Keratinocyte (primary cell): ENCODE data around the gene ZMYND8. TPM values are rescaled to one million over a fixed set of nuclear protein-coding genes. Genes with fewer than 3 reads are reported as not detected.

Source experiments
- DNase-seq: peaks from one replicate; pipeline ENCODE4 v3.0.0-alpha.2; 2011; ENCODE audit warnings: low read depth, missing footprints, low spot score
- FAIRE-seq: peaks from 2 replicates; lab custom pipeline; 2011; peaks lifted over from hg19 to GRCh38; lab: Jason Lieb, UNC
- H2AFZ ChIP-seq: 2 replicates; pipeline ENCODE4 v1.6.0; 2012; ENCODE audit warnings: low read length, control low read depth, inconsistent platforms; ENCODE audit not compliant: control insufficient read depth
- H3K27ac ChIP-seq: 2 replicates; pipeline ENCODE4 v1.5.1; 2011; ENCODE audit warnings: low read length; ENCODE audit not compliant: control insufficient read depth, insufficient read depth
- H3K27me3 ChIP-seq: 3 replicates; pipeline ENCODE4 v1.6.0; 2011; ENCODE audit warnings: low read length; ENCODE audit not compliant: control insufficient read depth, insufficient read depth; ENCODE audit errors: extremely low read depth
- H3K36me3 ChIP-seq, 2 experiments: 2 replicates in 1 of 2; 3 replicates in 1 of 2; pipeline ENCODE4 v1.5.1; 2011; ENCODE audit warnings: low read length in 2 of 2, mild to moderate bottlenecking in 1 of 2; ENCODE audit not compliant: control insufficient read depth in 2 of 2, insufficient read depth in 2 of 2; ENCODE audit errors: extremely low read depth in 1 of 2
- H3K4me1 ChIP-seq: 3 replicates; pipeline ENCODE4 v1.5.1; 2011; ENCODE audit warnings: low read length; ENCODE audit not compliant: control insufficient read depth, insufficient read depth; ENCODE audit errors: extremely low read depth
- H3K4me2 ChIP-seq: 3 replicates; pipeline ENCODE4 v1.6.0; 2011; ENCODE audit warnings: low read depth, low read length; ENCODE audit not compliant: control insufficient read depth, insufficient read depth; ENCODE audit errors: extremely low read depth
- H3K4me3 ChIP-seq, 3 experiments: fragments of 200-600 bp in 1 of 3; sonication (generic) in 1 of 3; 2 replicates in 2 of 3; 3 replicates in 1 of 3; pipeline ENCODE4 v1.5.1; 2011 to 2016; ENCODE audit warnings: low read length in 3 of 3, mild to moderate bottlenecking in 3 of 3, control low read depth in 2 of 3, inconsistent platforms in 1 of 3, low read depth in 1 of 3, mixed read lengths in 1 of 3, mixed run types in 1 of 3, moderate library complexity in 1 of 3; ENCODE audit not compliant: control insufficient read depth in 2 of 3, insufficient read depth in 2 of 3; ENCODE audit errors: extremely low read depth in 1 of 3
- H3K79me2 ChIP-seq: 2 replicates; pipeline ENCODE4 v1.6.0; 2012; ENCODE audit warnings: low read length; ENCODE audit not compliant: control insufficient read depth, insufficient read depth
- H3K9ac ChIP-seq: 3 replicates; pipeline ENCODE4 v1.6.0; 2011; ENCODE audit warnings: low read length; ENCODE audit not compliant: control insufficient read depth, insufficient read depth; ENCODE audit errors: extremely low read depth
- H3K9me1 ChIP-seq: 3 replicates; pipeline ENCODE4 v1.6.0; 2011; ENCODE audit warnings: low read length; ENCODE audit not compliant: control insufficient read depth, insufficient read depth; ENCODE audit errors: extremely low read depth
- H3K9me3 ChIP-seq: 2 replicates; pipeline ENCODE4 v1.5.1; 2012; ENCODE audit warnings: low read depth, low read length; ENCODE audit not compliant: control insufficient read depth
- H4K20me1 ChIP-seq: 3 replicates; pipeline ENCODE4 v1.6.0; 2011; ENCODE audit warnings: low read length; ENCODE audit not compliant: control insufficient read depth, insufficient read depth; ENCODE audit errors: extremely low read depth
- CTCF ChIP-seq, 3 experiments: IDR thresholded peaks in 1 of 3; conservative IDR thresholded peaks in 1 of 3; optimal IDR thresholded peaks in 1 of 3; 2 replicates in 2 of 3; 3 replicates in 1 of 3; pipeline versions ENCODE3 to v1.5.1; 2011; ENCODE audit warnings: low read length in 3 of 3, mild to moderate bottlenecking in 3 of 3, moderate library complexity in 2 of 3, control low read depth in 1 of 3, inconsistent platforms in 1 of 3; ENCODE audit not compliant: insufficient read depth in 2 of 3; ENCODE audit errors: extremely low read depth in 1 of 3
- EZH2 ChIP-seq: IDR thresholded peaks from one replicate; pipeline ENCODE4 v1.6.1; 2012; ENCODE audit warnings: inconsistent platforms, mild to moderate bottlenecking, low read length, moderate library complexity
- dilution Hi-C: fragments of 300-500 bp; cut with MboI; formaldehyde crosslinking; loops from one replicate; pipeline ENCODE4 v1.7.0; 2020; ENCODE audit warnings: low sequenced_read_pairs; ENCODE audit not compliant: extremely low pct_ligation_motif_present
- polyA plus RNA-seq, 5 experiments: library from polyadenylated mRNA; depleted of rRNA in 3 of 5; stranded (reverse) in 3 of 5; stranded (forward) in 1 of 5; unstranded in 1 of 5; fragments of >200 nt; gene quantifications; 1 replicate in 1 of 5; 2 replicates in 3 of 5; 3 replicates in 1 of 5; pipeline versions ENCODE4 v1.2.1 to v1.2.3, GENCODE V29; 2011 to 2012; ENCODE audit warnings: missing spikeins in 2 of 5, low read depth in 1 of 5, low replicate concordance in 1 of 5

The ZMYND8 gene
- polyA plus RNA-seq, 1 donor (not counting 4 experiments of a cell fraction or from before 2014, with no cell fraction given) = 39.8 TPM

GRCh38 chr20:47285189-47285588, 71.3 kb downstream of the ZMYND8 start:
- H3K9me3 ChIP-seq = no peaks in the 10 kb centered on the region
- no peak for DNase-seq
- TF ChIP-seq CTCF (optimal IDR thresholded peaks at IDR 0.05 in 1 of 3, IDR thresholded peaks at IDR 0.05 in 1 of 3, conservative IDR thresholded peaks at IDR 0.05 in 1 of 3; ENCODE audit: extremely low read depth in 1 of 3, insufficient read depth in 2 of 3, low read length in 3 of 3) (no peak), EZH2 (no peak)
- no peak overlapping the region for H3K9ac ChIP-seq
- H3K4me1 ChIP-seq = no peaks in the 10 kb centered on the region
- H3K4me3 ChIP-seq = no peak overlapping the region
- peaks cover 35 to 41% of the 10 kb centered on the region in 2 experiments for H3K36me3 ChIP-seq
- no peaks in the 10 kb centered on the region for H4K20me1 ChIP-seq
- FAIRE-seq = no peak
- no peak overlapping the region for H3K4me2 ChIP-seq
- H3K9me1 ChIP-seq = no peaks in the 10 kb centered on the region
- no peak overlapping the region for H2AFZ ChIP-seq
- no peak overlapping the region for H3K27ac ChIP-seq
- dilution Hi-C loops = no loop called here
- no peaks in the 10 kb centered on the region for H3K27me3 ChIP-seq
- peaks cover 24% of the 10 kb centered on the region for H3K79me2 ChIP-seq

- Histone ChIP-seq H3K27ac (no peak overlapping the region), H3K9me1 (no peaks in the 10 kb centered on the region), H3K9ac (no peak overlapping the region), H3K36me3 (peaks cover 32 to 39% of the 10 kb centered on the region in 2 experiments), H3K79me2 (peaks cover 20% of the 10 kb centered on the region), H3K4me3 (no peak overlapping the region), H3K27me3 (no peaks in the 10 kb centered on the region), H3K4me2 (no peak overlapping the region), H2AFZ (no peak overlapping the region), H3K9me3 (no peaks in the 10 kb centered on the region), H4K20me1 (no peaks in the 10 kb centered on the region), H3K4me1 (no peaks in the 10 kb centered on the region)
- no peak for DNase-seq
- FAIRE-seq = no peak
- dilution Hi-C loops = no loop called here
- no peak for TF ChIP-seq CTCF (optimal IDR thresholded peaks at IDR 0.05 in 1 of 3, IDR thresholded peaks at IDR 0.05 in 1 of 3, conservative IDR thresholded peaks at IDR 0.05 in 1 of 3; ENCODE audit: extremely low read depth in 1 of 3, insufficient read depth in 2 of 3, low read length in 3 of 3)
- TF ChIP-seq EZH2 = no peak
These were observed 72.1 kb downstream of the ZMYND8 start for GRCh38 chr20:47284373-47284772.
